WERI-Rb-1 (cell line): ENCODE data around the gene PLAA.

Experiments
- DNase-seq: peaks from one replicate; pipeline ENCODE4 v3.0.0-alpha.2; 2020
- H3K27ac ChIP-seq: fragments of 250-450 bp; sonication (Bioruptor Pico); 2 replicates; pipeline ENCODE4 v1.5.1; 2020; ENCODE audit warnings: mild to moderate bottlenecking, moderate library complexity
- H3K27me3 ChIP-seq: fragments of 250-450 bp; sonication (Bioruptor Pico); 2 replicates; pipeline ENCODE4 v1.5.1; 2021; ENCODE audit warnings: mild to moderate bottlenecking, low read depth, moderate library complexity; ENCODE audit not compliant: insufficient read depth, severe bottlenecking
- H3K36me3 ChIP-seq: fragments of 250-450 bp; sonication (Bioruptor Pico); 2 replicates; pipeline ENCODE4 v1.5.1; 2020; ENCODE audit warnings: mild to moderate bottlenecking, moderate library complexity
- H3K4me3 ChIP-seq: 2 replicates; pipeline ENCODE4 v1.5.1; 2011; ENCODE audit warnings: low read depth, mild to moderate bottlenecking, control low read depth, low read length
- H3K9me3 ChIP-seq: fragments of 250-450 bp; sonication (Bioruptor Pico); 2 replicates; pipeline ENCODE4 v1.5.1; 2021; ENCODE audit warnings: mild to moderate bottlenecking, moderate library complexity; ENCODE audit not compliant: severe bottlenecking
- CTCF ChIP-seq: IDR thresholded peaks from 2 replicates; pipeline ENCODE4 v1.5.1; 2011; ENCODE audit warnings: low read depth, mild to moderate bottlenecking, control low read depth, inconsistent platforms, low read length

Gene PLAA

GRCh38 chr9:26893030-26893676 is 53.9 kb downstream of the PLAA start:
- TF ChIP-seq CTCF: no peak
- Histone ChIP-seq H3K4me3 (peak overlapping the region; percentile 99), H3K9me3 (no peaks in the 10 kb centered on the region), H3K27ac (peak overlapping the region; percentile 94), H3K36me3 (peaks cover 3% of the 10 kb centered on the region; the same call in 1 of the 2 replicates), H3K27me3 (no peaks in the 10 kb centered on the region)
- DNase-seq: no peak

- Histone ChIP-seq H3K36me3 (peaks cover 3% of the 10 kb centered on the region; the same call in 1 of the 2 replicates), H3K27me3 (no peaks in the 10 kb centered on the region), H3K4me3 (peak within 1 kb of the TSS; percentile 99), H3K9me3 (no peaks in the 10 kb centered on the region), H3K27ac (peak within 1 kb of the TSS; percentile 94)
- DNase-seq: peak; percentile 94
- TF ChIP-seq CTCF: peak; percentile 67
These were observed 54.6 kb downstream of the PLAA start, which contains the start of gene CAAP1 for GRCh38 chr9:26892251-26893029. TSS of gene CAAP1 (minus strand) at chr9:26892802. CDS start at chr9:26892715, 87 bp downstream.

GRCh38 chr9:26891726-26892125 is 55.3 kb downstream of the PLAA start:
- TF ChIP-seq CTCF: no peak
- H3K27me3 ChIP-seq: no peaks in the 10 kb centered on the region
- peak overlapping the region; percentile 99 for H3K4me3 ChIP-seq
- H3K27ac ChIP-seq: peak overlapping the region; percentile 94
- H3K36me3 ChIP-seq: peaks cover 8% of the 10 kb centered on the region
- H3K9me3 ChIP-seq: no peaks in the 10 kb centered on the region
- DNase-seq: no peak

- no peaks in the 10 kb centered on the region for H3K27me3 ChIP-seq
- H3K36me3 ChIP-seq: peaks cover 20% of the 10 kb centered on the region
- DNase-seq: no peak
- no peak overlapping the region for H3K4me3 ChIP-seq
- no peak overlapping the region for H3K27ac ChIP-seq
- no peak for TF ChIP-seq CTCF
- H3K9me3 ChIP-seq: no peaks in the 10 kb centered on the region
These were observed 58.8 kb downstream of the PLAA start for GRCh38 chr9:26888271-26888670.

- Histone ChIP-seq H3K27me3 (no peaks in the 10 kb centered on the region), H3K27ac (no peak overlapping the region), H3K36me3 (peaks cover 37% of the 10 kb centered on the region), H3K4me3 (no peak overlapping the region), H3K9me3 (peaks cover 2% of the 10 kb centered on the region)
- TF ChIP-seq CTCF: no peak
- DNase-seq: no peak
These were observed 64.9 kb downstream of the PLAA start for GRCh38 chr9:26882154-26882553.
